Neuronal stem cell (in vitro differentiated cells): ENCODE data around the gene AK9.
A peak's percentile ranks its signal among the peaks of the same experiment; 100 is the strongest.

Experiments used
- DNase-seq: peaks from one replicate; pipeline ENCODE4 v3.0.0-alpha.2; 2013; ENCODE audit warnings: low spot score
- H2AFZ ChIP-seq: one replicate; pipeline ENCODE4 v1.6.1; 2013; ENCODE audit warnings: mild to moderate bottlenecking, low read length, inconsistent platforms
- H2AK5ac ChIP-seq: 2 replicates; pipeline ENCODE4 v1.6.1; 2013; ENCODE audit warnings: low read depth, mild to moderate bottlenecking, inconsistent platforms, low read length, moderate library complexity, mixed read lengths
- H2BK120ac ChIP-seq: 2 replicates; pipeline ENCODE4 v1.6.1; 2013; ENCODE audit warnings: low read depth, mild to moderate bottlenecking, inconsistent platforms, low read length, moderate library complexity, mixed read lengths
- H2BK12ac ChIP-seq: one replicate; pipeline ENCODE4 v1.6.1; 2013; ENCODE audit warnings: low read length, inconsistent platforms
- H2BK15ac ChIP-seq: 2 replicates; pipeline ENCODE4 v1.6.1; 2013; ENCODE audit warnings: mild to moderate bottlenecking, low read length, inconsistent platforms, mixed read lengths
- H2BK5ac ChIP-seq: one replicate; pipeline ENCODE4 v1.6.1; 2013; ENCODE audit warnings: inconsistent platforms, mild to moderate bottlenecking, low read length, moderate library complexity
- H3K14ac ChIP-seq: one replicate; pipeline ENCODE4 v1.6.1; 2013; ENCODE audit warnings: low read length, inconsistent platforms
- H3K18ac ChIP-seq: 2 replicates; pipeline ENCODE4 v1.6.1; 2013; ENCODE audit warnings: low read length, inconsistent platforms
- H3K23ac ChIP-seq: 2 replicates; pipeline ENCODE4 v1.6.1; 2013; ENCODE audit warnings: low read depth, mild to moderate bottlenecking, mixed read lengths, low read length, inconsistent platforms; ENCODE audit not compliant: poor library complexity
- H3K27ac ChIP-seq: replicated peaks from 3 replicates; pipeline ENCODE4 v1.5.1; 2013; ENCODE audit warnings: low read length, inconsistent platforms
- H3K27me3 ChIP-seq, 3 experiments: 2 replicates each; pipeline ENCODE4 v1.6.1; 2013; ENCODE audit warnings: low read length in 3 of 3, mild to moderate bottlenecking in 2 of 3, inconsistent platforms in 1 of 3, low read depth in 1 of 3, mixed read lengths in 1 of 3, moderate library complexity in 1 of 3; ENCODE audit not compliant: control insufficient read depth in 3 of 3, insufficient read depth in 3 of 3
- H3K36me3 ChIP-seq, 2 donors: replicated peaks in 1 of 2; 2 replicates each; pipeline ENCODE4 v1.6.1; 2013; ENCODE audit warnings: low read length in 2 of 2; ENCODE audit not compliant: control insufficient read depth in 2 of 2, insufficient read depth in 2 of 2
- H3K4ac ChIP-seq: 2 replicates; pipeline ENCODE4 v1.6.1; 2013; ENCODE audit warnings: inconsistent platforms, mild to moderate bottlenecking, low read length, moderate library complexity
- H3K4me1 ChIP-seq, 2 donors: 1 replicate in 1 of 2; 2 replicates in 1 of 2; pipeline ENCODE4 v1.6.1; 2013; ENCODE audit warnings: low read length in 2 of 2, low read depth in 1 of 2; ENCODE audit not compliant: control insufficient read depth in 2 of 2, insufficient read depth in 1 of 2
- H3K4me2 ChIP-seq: one replicate; pipeline ENCODE4 v1.6.1; 2013; ENCODE audit warnings: mild to moderate bottlenecking, low read length, inconsistent platforms; ENCODE audit not compliant: insufficient read depth, poor library complexity, severe bottlenecking
- H3K4me3 ChIP-seq, 2 donors: 2 replicates each; pipeline ENCODE4 v1.5.1; 2013; ENCODE audit warnings: low read length in 2 of 2, mild to moderate bottlenecking in 2 of 2, inconsistent platforms in 1 of 2, moderate library complexity in 1 of 2
- H3K79me1 ChIP-seq: one replicate; pipeline ENCODE4 v1.6.1; 2013; ENCODE audit warnings: low read depth, mild to moderate bottlenecking, inconsistent platforms, low read length, moderate library complexity
- H3K9ac ChIP-seq: one replicate; pipeline ENCODE4 v1.6.1; 2013; ENCODE audit warnings: mild to moderate bottlenecking, low read depth, low read length, inconsistent platforms; ENCODE audit not compliant: poor library complexity
- H3K9me3 ChIP-seq, 2 donors: replicated peaks in 1 of 2; 2 replicates each; pipeline versions ENCODE3 to v1.6.1; 2013; ENCODE audit warnings: low read length in 2 of 2, mild to moderate bottlenecking in 2 of 2, inconsistent platforms in 1 of 2, low read depth in 1 of 2, mixed read lengths in 1 of 2, moderate library complexity in 1 of 2; ENCODE audit not compliant: control insufficient read depth in 2 of 2, insufficient read depth in 1 of 2
- H4K8ac ChIP-seq: one replicate; pipeline ENCODE4 v1.6.1; 2013; ENCODE audit warnings: low read depth, mild to moderate bottlenecking, inconsistent platforms, low read length, moderate library complexity
- H4K91ac ChIP-seq: one replicate; pipeline ENCODE4 v1.6.1; 2013; ENCODE audit warnings: low read length, low read depth, mild to moderate bottlenecking, inconsistent platforms; ENCODE audit not compliant: poor library complexity
- WGBS, 2 donors: extraction: QIAGEN DNeasy Blood & Tissue Kit; methylation state at CpG; one replicate each; pipeline ENCODE4 v1.1.7; 2013; ENCODE audit warnings: missing lambda C conversion rate in 2 of 2, mixed read lengths in 1 of 2; ENCODE audit not compliant: insufficient read length in 2 of 2, insufficient replicate concordance in 1 of 2; ENCODE audit errors: extremely low coverage in 2 of 2; 5-methylcytosine and 5-hydroxymethylcytosine counted together

The AK9 gene

GRCh38 chr6:109610590-109610989, 80.4 kb downstream of the AK9 start:
- Histone ChIP-seq H3K23ac (no peak overlapping the region), H3K4me2 (no peak overlapping the region), H3K4me1 (no peaks in the 10 kb centered on the region), H2AFZ (peak overlapping the region; percentile 26), H2BK120ac (no peak overlapping the region), H3K18ac (no peak overlapping the region), H4K91ac (no peak overlapping the region), H3K36me3 (no peaks in the 10 kb centered on the region), H2BK12ac (no peak overlapping the region), H4K8ac (no peak overlapping the region), H3K4me3 (no peak overlapping the region), H3K27ac (no peak overlapping the region), H3K14ac (no peak overlapping the region), H3K4ac (no peak overlapping the region), H3K9me3 (peaks cover 0 to 3% of the 10 kb centered on the region in 2 donors), H3K79me1 (no peaks in the 10 kb centered on the region), H2BK5ac (no peak overlapping the region), H2AK5ac (no peak overlapping the region), H3K27me3 (no peaks in the 10 kb centered on the region), H3K9ac (no peak overlapping the region), H2BK15ac (no peak overlapping the region)
- no peak for DNase-seq
- WGBS, 2 donors: no CpG with 5 or more reads among the region's 2 CpGs

GRCh38 chr6:109609737-109610136, 81.3 kb downstream of the AK9 start:
- H2BK12ac ChIP-seq: no peak overlapping the region

GRCh38 chr6:109606359-109606758, 84.6 kb downstream of the AK9 start:
- no peak overlapping the region for H2AK5ac ChIP-seq
- no peaks in the 10 kb centered on the region for H3K4me1 ChIP-seq
- H2BK12ac ChIP-seq: no peak overlapping the region
- no peak overlapping the region for H2BK120ac ChIP-seq
- no peak overlapping the region for H4K8ac ChIP-seq
- no peak overlapping the region for H3K4me2 ChIP-seq
- H2AFZ ChIP-seq: no peak overlapping the region
- WGBS, 2 donors: no CpG with 5 or more reads among the region's 2 CpGs
- no peak overlapping the region for H3K23ac ChIP-seq
- H2BK15ac ChIP-seq: no peak overlapping the region
- no peak overlapping the region for H3K9ac ChIP-seq
- H2BK5ac ChIP-seq: no peak overlapping the region
- no peak overlapping the region for H3K4ac ChIP-seq
- no peak overlapping the region for H4K91ac ChIP-seq
- no peak for DNase-seq
- H3K14ac ChIP-seq: no peak overlapping the region
- H3K4me3 ChIP-seq: no peak overlapping the region
- no peak overlapping the region for H3K27ac ChIP-seq
- no peaks in the 10 kb centered on the region for H3K27me3 ChIP-seq
- no peaks in the 10 kb centered on the region for H3K79me1 ChIP-seq
- H3K36me3 ChIP-seq: no peaks in the 10 kb centered on the region
- peaks cover 0 to under 1% of the 10 kb centered on the region in 2 donors for H3K9me3 ChIP-seq
- H3K18ac ChIP-seq: no peak overlapping the region

More at GRCh38 chr6:109609737-109610136, 81.3 kb downstream of the AK9 start:
- H3K18ac ChIP-seq: no peak overlapping the region
- H4K91ac ChIP-seq: no peak overlapping the region
- H3K79me1 ChIP-seq: no peaks in the 10 kb centered on the region
- H3K4me1 ChIP-seq: no peaks in the 10 kb centered on the region
- no peak overlapping the region for H3K14ac ChIP-seq
- no peak overlapping the region for H3K23ac ChIP-seq
- peaks cover 0 to 3% of the 10 kb centered on the region in 2 donors for H3K9me3 ChIP-seq
- no peak overlapping the region for H3K4me3 ChIP-seq
- no peak overlapping the region for H3K9ac ChIP-seq
- H2AFZ ChIP-seq: no peak overlapping the region
- H2BK120ac ChIP-seq: no peak overlapping the region
- H2AK5ac ChIP-seq: no peak overlapping the region
- H3K27ac ChIP-seq: no peak overlapping the region
- no peak overlapping the region for H3K4ac ChIP-seq
- no peaks in the 10 kb centered on the region for H3K27me3 ChIP-seq
- WGBS, 2 donors: no CpG with 5 or more reads among the region's 1 CpG
- no peak for DNase-seq
- no peak overlapping the region for H3K4me2 ChIP-seq
- no peak overlapping the region for H2BK5ac ChIP-seq
- H4K8ac ChIP-seq: no peak overlapping the region
- H3K36me3 ChIP-seq: no peaks in the 10 kb centered on the region
- H2BK15ac ChIP-seq: no peak overlapping the region

GRCh38 chr6:109595998-109596397, 95.0 kb downstream of the AK9 start:
- H3K9me3 ChIP-seq: no peaks in the 10 kb centered on the region
- no peak overlapping the region for H3K14ac ChIP-seq
- no peak overlapping the region for H2BK120ac ChIP-seq
- no peak overlapping the region for H3K23ac ChIP-seq
- no peak overlapping the region for H3K4ac ChIP-seq
- no peak overlapping the region for H4K91ac ChIP-seq
- no peak overlapping the region for H2BK5ac ChIP-seq
- H3K18ac ChIP-seq: no peak overlapping the region
- WGBS, 2 donors: no CpG with 5 or more reads among the region's 2 CpGs
- no peak overlapping the region for H2AK5ac ChIP-seq
- no peak overlapping the region for H2AFZ ChIP-seq
- no peak overlapping the region for H3K27ac ChIP-seq
- peaks cover 0 to 2% (median 0%) of the 10 kb centered on the region in 3 experiments for H3K27me3 ChIP-seq
- H3K4me1 ChIP-seq: no peaks in the 10 kb centered on the region
- no peak for DNase-seq
- H3K36me3 ChIP-seq: no peaks in the 10 kb centered on the region
- no peak overlapping the region for H3K4me2 ChIP-seq
- no peak overlapping the region for H2BK15ac ChIP-seq
- no peak overlapping the region for H4K8ac ChIP-seq
- no peak overlapping the region for H2BK12ac ChIP-seq
- no peak overlapping the region for H3K9ac ChIP-seq
- H3K79me1 ChIP-seq: no peaks in the 10 kb centered on the region
- peak overlapping the region in 1 of 2 donors; percentile 8 for H3K4me3 ChIP-seq
